ENCODE data around the gene HHIPL1.

- no peak for TF ChIP-seq POLR2A (IDR thresholded peaks at IDR 0.05)
- no peak for TF ChIP-seq CTCF (IDR thresholded peaks at IDR 0.05)
These were observed 20.0 kb downstream of the HHIPL1 start for GRCh38 chr14:99664937-99665273.

Data from breast epithelium (tissue), 3 donors.